HG03196 (cell line): ENCODE measurements around the gene GRIK3.

Experiments used
- ATAC-seq: cut with Tn5 transposase; IDR thresholded peaks from one replicate; pipeline ENCODE4 v1.9.1; 2021; ENCODE audit not compliant: unreplicated experiment

GRIK3 gene

DNA sequence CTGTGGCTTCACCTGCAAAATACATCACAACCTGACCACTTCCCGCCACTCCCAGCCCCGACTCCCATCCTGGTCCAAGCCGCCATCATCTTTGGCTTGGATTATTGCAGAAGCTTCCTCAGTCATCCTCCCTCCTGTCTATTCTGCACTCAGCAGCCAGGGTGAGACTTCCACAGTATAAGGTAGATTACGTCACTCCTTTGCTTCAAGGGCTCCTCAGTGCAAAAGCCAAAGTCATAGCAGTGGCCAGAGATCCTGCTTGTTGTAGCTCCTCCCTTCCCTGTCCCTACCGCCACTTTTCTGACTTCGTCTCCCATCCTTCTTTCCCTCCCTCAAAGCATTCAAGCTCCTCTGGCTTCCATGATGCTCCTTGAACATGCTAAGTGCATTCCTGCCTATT lies 152.8 kb downstream of the GRIK3 start:
- no peak for ATAC-seq

DNA sequence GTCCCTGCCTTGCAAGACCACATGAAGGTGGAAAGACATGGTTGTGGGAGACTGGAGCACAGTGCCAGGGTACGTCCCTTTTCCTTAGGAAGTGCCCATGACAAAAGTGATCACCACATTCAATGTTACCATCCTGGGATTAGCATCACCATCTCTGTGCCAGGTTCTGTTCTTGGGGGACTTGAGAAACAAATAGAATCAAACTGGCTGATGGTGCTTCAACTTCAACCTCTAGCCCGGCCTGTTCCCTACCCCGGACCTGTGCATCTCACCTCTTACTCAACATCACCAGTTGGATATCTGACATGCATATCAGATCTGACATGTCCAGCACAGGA lies 153.3 kb downstream of the GRIK3 start:
- no peak for ATAC-seq

DNA sequence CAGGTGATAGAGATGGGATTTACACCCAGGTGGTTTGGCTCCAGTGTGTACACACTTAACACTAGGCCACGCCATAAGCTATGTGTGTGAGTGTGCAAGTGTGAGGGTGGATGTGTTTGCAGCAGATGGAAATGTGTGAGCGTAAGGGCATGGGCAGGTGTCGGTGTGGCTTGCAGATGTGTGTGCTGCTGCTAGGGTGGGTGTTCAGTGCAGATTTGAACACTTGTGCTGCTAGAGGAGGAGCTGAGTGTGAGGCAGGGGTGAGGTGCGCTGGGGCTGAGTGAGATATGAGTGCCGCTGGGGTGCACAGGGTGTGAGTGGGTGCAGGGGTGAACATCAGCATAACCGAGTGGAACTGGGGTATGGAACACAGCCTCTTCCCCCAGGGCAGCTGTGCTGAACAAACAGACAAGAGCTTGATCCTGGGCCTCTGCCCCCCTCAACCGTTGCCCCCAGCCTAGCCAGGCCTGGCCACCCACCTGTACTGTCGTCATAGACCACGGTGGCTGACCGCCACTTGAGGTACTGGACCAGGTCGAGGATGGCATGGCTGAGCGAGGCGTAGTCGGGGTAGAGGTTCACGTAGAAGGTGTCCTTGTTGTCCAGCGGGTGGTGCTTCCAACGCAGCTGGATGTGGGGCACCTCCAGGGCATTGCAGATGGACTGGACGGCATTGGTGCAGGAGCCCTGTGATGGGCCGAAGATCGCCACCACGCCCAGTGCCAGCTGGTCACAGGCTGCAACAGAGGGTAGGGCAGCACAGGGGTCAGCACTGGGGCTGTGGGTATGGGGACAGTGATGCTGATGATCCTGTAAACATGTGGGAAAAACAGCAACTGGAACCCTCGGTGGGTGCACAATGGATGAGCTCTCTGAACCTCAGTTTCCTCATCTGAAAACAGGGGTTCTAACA lies 153.9 kb downstream of the GRIK3 start:
- ATAC-seq: no peak

DNA sequence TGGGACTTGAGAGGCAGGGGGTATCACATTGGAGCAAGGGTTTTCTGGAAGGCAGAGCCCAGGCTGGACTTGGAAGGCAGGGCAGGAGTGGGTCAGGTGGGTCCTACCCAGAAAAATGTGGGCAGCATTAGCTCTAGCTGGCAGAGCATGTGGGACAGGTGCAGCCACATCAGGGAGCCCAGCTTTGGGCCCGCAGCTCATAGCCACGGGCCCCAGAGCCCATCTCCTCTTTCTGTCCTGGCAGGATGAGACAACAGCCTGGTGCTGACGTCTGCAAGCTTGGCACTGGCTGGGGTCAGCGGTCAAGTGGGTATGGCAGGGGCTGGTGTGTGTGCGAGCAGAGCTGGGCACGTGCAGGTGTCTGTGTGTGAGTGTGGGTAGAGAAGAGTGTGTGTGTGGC lies 154.7 kb downstream of the GRIK3 start:
- ATAC-seq: no peak

DNA sequence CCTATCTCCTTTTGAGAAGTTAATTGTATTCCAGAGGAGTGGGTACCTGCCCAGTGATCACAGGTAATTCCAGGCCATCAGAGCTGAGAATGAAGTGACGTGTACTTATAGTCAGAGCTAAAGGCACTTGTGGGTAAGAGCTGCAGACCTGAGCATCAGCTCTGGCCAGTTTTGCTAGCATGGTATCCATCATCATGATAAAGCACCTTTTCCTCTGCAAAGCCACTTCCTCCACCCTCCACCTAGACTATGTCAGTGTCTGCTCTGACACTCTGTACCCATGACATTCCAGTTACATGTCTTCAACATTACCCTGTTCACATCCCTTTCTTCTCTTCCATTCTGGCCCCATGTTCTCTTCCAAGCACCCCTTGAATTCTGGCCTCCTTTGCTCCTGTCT lies 157.3 kb downstream of the GRIK3 start:
- no peak for ATAC-seq

DNA sequence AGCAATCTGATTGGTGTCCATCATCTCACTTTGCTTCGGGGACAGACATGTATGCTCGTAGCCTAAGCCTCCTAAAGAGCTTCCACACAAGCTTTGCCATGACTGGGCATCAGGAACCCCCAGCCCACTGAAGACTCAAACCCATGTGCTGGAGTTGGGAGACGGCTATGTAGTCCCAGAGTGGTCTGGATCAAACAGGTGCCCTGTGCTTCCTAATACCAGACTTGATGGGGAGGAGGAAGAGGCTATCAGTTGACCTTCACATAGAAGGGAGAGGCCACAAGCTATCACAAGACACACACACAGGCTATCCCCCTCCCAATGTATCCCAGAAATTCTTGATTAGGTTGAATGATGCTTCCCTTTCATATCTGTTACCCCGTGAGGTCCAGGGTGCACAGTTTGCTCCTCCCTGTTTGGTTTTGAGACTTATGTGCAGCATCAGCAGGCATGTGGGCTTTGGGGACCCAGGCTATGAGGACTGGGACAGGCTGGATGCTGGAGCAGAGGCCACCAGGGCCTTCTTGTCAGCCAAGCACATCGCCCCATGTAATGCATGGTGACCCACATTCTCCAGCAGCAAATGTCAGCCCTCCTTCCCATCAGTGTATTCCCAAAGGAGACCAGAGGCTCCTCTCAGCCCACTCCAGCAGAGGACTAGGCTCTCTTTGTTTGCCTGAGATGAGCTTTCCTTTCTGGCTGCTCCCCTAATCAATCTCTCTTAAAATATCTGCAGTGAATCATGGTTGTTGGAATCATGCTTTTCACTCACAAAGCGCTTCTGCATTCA lies 159.8 kb downstream of the GRIK3 start:
- no peak for ATAC-seq

DNA sequence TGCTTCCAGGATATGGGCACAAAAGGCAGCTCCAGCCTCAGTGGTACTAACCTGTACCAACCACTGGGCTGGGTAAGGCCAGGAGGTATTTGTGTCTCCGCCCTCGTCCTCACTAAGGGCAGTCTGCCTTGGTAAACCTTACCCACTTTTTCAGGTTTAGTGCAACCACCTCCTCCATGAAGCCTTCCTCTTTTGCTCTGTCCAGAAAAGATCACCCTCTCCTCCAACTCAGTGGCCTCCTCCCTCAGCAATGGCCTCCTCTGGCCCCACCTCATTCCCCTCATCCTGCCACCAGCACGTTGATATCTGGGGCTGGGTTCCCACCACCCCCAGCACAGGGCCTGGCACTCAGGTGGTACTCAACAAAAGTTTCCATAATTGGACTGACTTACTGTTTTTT lies 161.5 kb downstream of the GRIK3 start:
- ATAC-seq: no peak

DNA sequence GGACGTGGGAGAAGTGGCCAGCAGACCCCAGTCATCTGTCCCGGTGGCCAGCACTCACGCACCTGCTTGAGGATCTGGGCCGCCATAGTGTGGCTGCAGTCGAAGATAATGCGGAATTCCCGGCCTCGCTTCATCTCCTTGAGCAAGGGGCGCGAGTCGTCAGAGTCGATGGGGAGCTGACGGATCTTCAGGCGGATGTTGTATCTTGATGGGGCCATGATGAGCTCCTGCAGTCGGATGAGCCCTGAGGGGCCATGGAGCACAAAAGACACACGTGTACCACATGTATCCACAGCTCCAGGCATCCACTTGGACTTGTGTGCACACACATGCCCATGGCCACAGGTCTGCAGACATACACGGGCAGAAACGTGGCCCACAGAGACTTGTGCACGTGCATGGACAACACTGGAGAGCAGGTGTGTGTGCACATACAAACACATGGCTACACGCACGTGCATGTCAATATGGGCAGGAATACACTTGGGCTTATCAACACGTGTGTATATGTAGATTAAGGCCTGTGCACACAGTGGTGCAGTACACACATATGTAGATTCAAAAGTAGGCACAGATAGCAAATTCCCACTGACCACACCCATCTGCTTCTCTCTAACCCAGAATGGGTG lies 162.1 kb downstream of the GRIK3 start:
- no peak for ATAC-seq

DNA sequence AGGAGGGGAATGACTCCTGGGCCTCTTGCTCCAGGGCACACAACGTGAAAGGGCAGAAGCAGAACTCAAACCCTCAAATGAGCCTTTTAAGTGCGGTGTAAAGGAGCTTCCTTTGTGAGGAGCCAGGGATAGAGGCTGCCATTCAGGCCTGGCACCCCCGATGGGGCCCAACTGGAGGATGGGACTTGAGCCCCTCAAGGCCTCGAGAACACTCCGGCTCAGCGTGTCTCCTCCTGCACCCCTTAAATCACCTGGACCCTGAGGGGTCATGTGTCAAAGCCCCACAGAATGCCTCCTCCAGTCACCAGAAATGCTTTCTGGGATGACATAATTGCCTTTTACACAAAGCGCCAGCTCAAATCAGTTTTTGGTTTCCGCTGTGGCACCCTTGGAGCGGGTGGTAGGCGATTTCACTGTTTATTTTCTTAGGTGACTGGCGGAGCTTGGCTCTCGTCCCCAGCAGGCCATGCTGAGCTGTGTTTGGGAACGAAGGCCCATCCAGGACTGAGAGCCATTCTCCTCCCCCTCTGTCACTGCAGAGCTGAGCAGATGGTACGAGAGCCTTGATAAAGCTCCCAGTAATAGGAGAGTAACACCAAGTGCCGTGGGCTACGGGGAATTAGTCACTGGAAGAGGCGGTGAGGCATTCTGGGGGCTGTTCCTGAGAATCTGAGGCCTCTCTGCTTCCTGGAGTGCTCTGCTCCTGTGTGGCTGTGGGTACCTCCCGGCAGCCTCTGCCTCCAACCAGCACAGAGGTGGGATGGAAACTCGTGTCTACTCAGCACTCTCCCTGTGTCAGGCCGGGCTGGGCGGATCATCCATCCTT lies 163.0 kb downstream of the GRIK3 start:
- no peak for ATAC-seq

DNA sequence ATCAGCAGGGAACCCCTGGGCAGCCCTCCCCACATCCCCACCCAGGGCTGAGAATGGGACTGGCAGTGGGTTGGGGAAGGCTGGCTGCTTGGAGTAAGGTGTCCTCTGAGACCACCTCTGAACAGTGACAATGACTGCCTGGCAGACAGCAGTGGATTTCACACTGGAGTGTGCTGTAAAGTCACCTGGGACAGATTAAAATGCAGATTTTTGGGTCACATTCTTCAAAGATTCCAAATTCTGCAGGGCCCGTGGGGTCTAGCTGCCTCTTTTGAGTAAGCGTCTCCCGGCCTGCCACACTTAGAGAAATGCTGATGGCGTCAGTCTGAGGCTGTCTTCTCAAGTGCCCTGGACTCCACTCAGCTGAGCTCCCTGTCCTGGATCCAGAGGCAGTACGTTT lies 164.5 kb downstream of the GRIK3 start:
- no peak for ATAC-seq

DNA sequence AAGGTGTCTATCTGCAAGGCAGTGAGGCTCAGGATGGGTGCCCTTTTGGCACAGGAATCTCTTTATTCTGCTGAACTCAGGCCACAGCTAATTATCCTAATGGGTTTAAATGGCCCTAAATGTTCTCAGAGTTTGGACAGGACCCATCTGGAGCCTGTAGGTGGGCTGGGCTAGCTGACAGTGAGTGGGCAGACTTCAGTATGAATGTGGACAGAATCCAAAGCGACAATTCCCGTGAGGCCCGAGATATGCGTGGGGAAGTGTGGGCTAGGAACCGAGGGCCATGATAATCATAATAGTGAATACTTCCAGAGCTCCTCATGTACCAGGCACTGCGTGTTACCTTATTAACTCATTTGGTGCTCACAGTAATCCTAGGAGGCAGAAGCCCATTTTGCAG lies 165.3 kb downstream of the GRIK3 start:
- no peak for ATAC-seq

DNA sequence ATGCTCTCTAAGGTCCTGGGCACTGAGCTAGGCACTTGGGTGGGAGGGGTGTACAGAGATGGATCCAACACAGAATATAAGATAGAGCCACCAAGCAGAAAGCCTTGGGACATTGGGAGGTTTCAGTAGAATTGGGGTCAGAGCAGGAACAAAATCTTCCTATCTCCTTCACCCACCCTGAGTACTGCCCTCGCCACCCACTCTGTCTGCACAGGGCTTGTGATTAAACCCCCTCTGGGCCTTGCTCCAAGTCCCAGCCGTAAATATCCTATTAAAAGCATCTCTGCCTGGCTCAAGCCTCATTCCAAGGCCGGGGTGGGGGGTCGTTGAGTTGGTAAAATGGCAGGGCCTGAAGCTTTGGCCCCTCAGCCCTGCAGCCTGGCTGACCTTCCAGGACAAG lies 166.7 kb downstream of the GRIK3 start:
- ATAC-seq: no peak

DNA sequence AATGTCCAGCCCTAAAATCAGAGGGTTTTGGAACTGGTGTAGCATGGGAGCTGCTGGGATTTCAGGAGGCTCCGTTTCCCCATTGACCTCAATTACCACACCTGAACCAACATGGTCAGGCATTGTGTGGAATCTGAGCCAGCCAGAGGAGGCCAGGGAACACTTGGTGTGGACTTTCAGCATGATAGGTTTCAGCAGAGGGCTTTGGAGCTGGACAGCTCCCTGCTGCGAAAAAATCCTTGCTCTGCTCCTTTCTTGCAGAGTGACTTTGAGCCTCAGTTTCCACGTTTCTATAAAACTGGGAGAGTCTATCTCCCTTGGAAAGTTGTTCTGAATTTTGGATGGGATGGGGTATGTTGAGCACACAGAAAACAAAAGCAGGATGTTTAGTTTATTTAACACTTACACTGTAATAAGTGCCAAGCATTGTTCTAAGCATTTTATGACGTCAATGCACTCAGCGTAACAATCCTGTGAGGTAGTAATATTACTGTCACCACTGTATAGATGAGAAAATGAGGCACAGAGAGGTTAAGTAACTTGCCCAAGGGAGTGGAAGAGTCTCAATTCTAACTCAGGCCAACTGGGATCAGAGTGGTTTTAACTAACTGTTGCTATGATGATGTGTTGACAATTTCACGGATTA lies 168.0 kb downstream of the GRIK3 start:
- no peak for ATAC-seq

DNA sequence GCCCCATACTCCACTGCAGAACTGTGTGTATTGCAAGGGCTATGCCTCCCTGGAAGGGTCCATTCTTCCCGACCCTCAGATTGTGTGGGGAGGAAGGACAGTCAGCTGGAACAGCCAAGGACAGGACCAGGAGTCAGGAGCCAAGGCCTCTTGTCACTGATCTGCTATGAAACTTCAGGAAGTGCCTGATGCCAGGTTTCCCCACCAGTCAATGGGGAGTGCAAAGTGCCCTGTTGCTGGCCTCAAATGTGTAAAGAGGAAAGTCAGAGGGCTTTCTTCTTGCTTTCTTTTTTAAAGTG lies 168.8 kb downstream of the GRIK3 start:
- no peak for ATAC-seq

DNA sequence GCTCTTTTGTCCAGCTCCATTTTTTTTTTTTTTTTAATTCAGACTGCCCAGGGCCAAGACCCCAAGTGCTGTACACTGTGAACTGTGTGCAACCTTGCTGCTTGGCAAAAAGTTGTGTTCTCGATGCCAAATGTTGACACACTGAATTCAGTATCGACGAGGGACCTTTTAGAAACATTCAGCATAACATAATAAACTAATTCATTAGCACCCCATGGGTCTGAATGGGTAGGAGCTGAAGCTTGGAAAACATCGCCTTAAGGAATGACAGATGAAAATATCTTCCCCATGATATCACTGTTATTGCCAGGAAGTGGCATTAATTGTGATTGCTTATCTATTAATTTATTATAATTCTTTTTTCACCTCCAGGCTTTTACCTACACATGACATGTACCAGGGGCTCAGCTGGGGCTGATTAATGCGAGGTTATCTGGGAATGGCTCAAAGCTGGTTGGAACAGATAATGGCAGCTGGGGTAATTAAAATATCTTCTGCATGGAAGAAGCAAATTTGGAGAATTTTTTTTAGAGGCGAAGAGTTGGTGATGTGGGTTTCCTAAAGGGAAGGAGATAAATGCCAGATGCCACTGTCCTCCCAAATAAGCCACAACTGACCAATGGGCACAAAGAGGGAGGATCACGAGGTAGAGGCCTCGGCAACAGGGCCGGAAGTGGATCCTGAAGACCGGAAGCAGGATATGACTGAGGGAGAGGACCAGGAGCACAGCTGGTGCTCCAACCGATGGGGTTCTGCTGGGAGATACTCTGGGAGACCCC lies 169.3 kb downstream of the GRIK3 start:
- no peak for ATAC-seq

DNA sequence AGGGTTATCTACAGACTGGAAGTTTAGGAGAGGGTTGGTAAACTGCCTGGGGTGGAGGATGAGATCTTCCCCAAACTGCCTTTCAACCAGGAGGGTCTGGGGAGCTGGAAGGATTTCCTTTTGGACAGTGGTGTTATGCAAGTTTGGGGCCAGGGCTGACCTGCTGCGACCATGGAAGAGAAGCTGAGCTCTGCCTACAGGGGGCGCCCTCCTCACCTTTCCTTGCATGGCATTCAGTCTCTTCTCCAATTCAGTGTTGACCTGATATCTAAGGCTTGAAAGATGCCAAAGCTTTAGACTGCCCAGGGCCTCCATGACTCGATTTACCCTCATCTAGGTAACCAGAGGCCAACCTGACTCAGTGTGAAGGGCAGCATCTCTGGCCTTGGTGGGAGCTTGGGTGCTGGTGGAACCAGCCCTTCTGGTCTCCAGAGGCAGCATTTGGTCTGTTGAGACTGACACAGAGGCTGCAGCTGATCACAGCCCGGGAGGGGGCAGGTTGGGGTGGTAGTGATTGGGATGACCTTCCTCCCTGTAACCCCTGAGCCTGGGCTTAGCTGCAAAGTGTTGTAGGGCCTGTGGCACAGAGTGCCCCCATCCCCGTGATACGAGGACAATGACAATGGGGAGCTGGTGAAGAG lies 170.0 kb downstream of the GRIK3 start:
- ATAC-seq: no peak

DNA sequence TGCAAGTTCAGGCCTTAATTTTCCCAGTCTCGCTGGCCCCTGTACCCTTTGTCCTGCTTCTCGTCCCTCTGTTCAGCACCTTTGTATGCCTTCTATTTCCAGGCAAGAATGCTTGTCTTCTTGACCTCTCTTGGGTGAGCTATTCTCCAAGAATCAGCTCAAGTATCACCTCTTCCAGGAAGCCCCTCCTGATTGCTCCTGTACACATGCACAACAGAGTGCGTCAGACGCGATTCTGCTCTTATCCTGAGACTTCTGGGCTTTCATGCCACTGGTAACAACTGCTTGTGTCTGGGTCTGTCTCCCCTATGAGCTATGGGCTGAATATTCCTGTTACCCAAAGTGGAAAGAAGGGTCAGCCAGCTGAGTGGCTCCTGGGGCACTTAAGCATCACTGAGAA lies 170.8 kb downstream of the GRIK3 start:
- no peak for ATAC-seq

DNA sequence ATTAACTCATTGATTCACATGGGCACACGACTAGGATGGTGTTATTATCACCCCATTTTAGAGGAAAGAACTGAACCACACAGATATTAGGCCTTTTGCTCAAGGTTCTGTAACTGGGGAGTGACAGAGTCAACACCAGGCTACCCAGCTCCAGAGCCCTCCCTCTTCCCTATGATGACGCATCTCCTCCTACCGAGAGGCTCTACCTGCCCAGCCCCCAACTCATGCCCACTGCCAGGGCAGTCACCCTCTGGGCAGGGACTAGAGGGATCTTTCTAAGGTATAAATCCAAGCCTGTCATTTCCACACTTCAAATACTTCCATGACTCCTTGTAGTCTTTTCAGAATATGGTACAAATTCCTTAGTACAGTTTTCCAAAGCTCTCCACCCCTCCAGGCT lies 171.3 kb downstream of the GRIK3 start:
- ATAC-seq: no peak

DNA sequence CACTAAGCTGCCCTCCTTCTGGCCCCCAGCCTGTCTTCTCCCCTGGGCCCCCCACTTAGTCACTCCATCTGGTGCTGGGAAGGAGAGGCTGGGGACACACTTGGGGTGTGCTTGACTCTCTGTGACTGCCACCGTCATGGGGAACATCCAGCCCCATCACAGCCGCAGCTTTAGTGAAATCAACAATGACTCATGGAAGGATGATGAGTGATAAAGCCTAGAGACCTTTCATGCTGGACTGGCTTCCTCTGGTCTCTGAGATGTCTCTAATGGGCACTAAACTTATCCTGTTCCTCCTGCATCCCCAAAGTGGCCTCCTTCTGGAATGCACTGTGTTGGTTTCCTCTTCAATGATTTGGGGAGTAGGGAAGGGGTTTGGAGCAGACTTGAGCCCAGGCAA lies 172.9 kb downstream of the GRIK3 start:
- ATAC-seq: no peak

DNA sequence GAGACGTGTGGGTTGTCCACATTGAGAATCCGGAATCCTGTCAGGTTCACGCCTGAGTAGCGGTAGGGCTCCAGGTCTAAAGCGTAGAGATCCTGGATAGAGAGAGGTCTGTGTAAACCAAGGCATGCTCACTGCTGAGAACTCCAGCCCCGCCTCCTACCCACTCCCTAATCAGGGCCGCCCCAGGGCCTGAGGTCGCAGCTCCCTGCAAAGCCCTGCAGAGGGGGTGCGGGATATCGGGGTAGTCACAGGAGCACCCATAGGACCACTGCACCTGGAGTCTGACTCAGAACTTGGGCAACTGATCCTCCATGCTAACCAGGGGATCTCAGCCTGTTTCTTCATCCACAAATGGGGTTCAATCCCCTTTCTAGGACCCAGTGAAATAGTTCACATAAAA lies 174.4 kb downstream of the GRIK3 start:
- no peak for ATAC-seq
